Measurements from ENCODE around the gene TTLL8. TPM values are rescaled to one million over a fixed set of nuclear protein-coding genes. Genes with fewer than 3 reads are reported as not detected.

The TTLL8 gene
- total RNA-seq, 1 experiment from 2014 or later = not detected

DNA sequence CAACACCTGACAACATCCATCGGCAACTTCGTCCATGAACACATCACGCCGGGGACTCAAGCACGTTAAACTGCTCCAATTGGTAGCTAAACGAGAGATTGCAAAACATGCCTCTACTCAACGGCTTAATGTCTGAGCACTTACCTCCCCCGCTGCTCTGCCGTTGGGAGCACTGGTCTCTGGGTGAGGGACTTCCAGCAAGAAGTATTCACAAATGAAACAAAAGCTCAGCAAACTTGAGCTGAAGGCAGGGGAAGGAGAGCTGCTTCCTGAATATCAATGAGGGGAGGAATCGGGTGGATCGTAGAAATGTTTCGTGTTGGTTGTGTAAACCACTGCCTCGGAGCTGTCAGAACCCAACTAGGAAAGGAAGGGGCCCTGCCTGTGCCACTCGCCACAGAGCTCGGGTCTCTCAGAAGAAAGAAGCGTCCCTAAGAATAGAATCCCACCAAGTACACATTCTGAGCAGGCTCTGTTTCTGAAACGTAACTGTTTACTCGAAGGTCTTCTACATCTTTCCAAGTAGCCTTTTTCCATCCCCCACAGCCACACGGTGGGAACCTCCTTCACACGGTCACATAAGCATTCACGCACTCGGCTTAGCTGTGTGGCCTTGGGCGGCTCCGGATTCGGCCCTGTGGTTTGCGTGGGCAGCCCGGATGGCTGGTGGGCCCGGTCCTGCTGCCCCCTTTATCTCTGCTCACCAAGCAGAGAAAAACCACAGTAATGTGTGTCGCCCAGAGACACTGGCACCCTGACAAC is 27.3 kb upstream of the TTLL8 start, which contains the start of gene MLC1:
Gene MLC1, minus strand, starts transcription at position 216 of the 762 bp plus-strand sequence. CDS start 524 bp downstream, outside the sequence.
- Histone ChIP-seq H3K36me3 (no peaks in the 10 kb centered on the region), H3K4me3 (no peak within 1 kb of the TSS), H3K9me3 (no peaks in the 10 kb centered on the region), H3K27me3 (no peaks in the 10 kb centered on the region)
- no peak for DNase-seq

DNA sequence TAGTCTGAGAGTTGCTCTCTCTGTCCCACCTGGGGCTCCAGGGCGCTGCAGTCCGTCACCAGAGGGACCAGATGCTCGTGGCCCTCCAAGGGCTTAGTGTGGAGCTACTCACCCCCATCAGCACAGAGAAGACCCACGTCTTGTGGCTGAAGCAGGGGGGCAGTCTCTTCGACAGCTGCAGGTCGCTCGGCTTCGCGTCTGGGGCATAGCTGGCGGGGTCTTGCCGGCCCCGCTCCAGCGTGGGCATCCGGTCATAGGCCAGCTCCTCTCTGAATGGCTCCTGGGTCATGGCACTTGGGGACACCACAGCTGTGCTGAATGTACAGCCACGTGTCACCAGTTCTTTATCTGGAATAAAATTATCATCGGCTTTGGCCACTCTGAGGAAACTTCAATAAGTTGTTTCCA is 26.5 kb upstream of the TTLL8 start:
- Histone ChIP-seq H3K36me3 (no peaks in the 10 kb centered on the region), H3K4me3 (no peak overlapping the region), H3K9me3 (no peaks in the 10 kb centered on the region), H3K27me3 (no peaks in the 10 kb centered on the region)
- no peak for DNase-seq

DNA sequence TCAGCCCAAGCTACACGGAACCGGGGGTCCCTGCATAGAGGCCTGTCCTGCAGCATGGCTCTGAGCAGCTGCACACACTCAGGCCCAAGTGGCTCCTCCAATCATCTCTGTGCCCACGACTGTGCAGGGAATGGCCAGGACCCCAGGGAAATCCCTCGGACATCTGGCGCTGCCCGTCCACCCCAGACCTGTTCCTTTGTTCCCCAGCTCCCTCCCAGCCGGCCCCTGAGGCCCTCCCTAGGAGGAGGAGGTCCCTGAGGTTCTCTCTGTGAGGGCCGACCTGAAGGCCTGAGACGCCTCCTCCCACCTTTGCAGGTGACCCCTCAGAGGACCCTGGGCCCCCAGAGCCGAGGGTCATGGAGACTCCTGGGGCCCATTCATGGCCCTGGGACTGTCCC is 26.0 kb upstream of the TTLL8 start:
- Histone ChIP-seq H3K27me3 (no peaks in the 10 kb centered on the region), H3K4me3 (no peak overlapping the region)

DNA sequence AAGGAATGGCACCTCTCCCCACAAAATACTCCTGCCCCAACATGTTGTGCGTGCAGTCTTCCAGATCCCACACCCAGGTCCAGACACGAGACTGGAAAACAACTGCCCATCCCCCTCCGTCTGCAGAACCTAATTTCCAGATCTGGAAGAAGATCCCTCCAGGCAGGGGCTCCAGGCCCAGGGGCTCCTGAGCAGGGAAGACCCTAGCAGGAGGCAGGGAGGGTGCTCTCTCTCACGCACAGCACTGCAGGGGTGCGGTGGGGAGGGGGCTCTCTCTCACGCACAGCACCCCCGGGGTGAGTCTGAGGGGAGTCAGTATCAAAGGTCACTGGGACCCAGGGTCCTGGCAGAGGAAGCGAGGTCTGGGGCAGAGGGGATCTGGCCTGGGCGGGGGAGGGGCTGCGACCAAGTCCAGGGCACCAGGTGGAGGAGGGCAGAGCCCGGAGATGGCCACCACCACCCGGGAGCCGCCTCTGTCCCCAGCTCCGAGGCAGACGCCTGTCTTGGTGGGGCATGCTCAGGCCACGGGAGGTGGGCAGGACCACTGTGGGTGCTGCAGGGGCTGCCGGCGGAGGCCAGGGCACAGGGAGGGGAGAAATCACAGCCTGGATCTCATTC is 25.5 kb upstream of the TTLL8 start:
- DNase-seq = no peak
- H3K27me3 ChIP-seq = no peaks in the 10 kb centered on the region
- no peaks in the 10 kb centered on the region for H3K9me3 ChIP-seq
- H3K4me3 ChIP-seq = no peak overlapping the region
- no peaks in the 10 kb centered on the region for H3K36me3 ChIP-seq

More for the DNA sequence above, 26.0 kb upstream of the TTLL8 start:
- Histone ChIP-seq H3K36me3 (no peaks in the 10 kb centered on the region), H3K9me3 (no peaks in the 10 kb centered on the region)
- no peak for DNase-seq

DNA sequence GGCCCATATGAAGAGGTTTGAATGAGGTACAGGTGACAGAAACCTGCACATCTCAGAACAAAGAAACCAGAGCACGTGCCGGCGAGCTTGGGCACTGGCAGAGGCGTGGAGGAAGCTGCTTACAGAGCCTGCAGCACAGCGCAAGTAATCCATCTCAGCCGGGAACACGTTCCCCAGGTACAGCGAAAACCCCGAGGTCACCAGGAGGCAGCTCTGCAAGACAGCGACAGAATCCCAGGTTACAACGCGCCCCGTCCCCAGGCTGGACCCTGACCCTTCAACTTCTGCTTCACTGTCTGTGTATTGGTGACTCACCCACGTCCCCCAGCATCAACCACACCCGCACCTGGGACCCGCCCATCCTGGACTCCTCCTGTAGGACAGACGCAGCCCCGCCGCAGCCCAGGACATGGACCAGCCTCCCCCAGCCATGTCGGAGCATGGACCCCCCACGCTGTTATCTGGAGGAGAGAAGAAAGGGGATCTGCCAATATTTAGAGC is 24.9 kb upstream of the TTLL8 start:
- no peaks in the 10 kb centered on the region for H3K27me3 ChIP-seq
- H3K4me3 ChIP-seq = no peak overlapping the region
- H3K36me3 ChIP-seq = no peaks in the 10 kb centered on the region
- DNase-seq = no peak
- H3K9me3 ChIP-seq = no peaks in the 10 kb centered on the region

DNA sequence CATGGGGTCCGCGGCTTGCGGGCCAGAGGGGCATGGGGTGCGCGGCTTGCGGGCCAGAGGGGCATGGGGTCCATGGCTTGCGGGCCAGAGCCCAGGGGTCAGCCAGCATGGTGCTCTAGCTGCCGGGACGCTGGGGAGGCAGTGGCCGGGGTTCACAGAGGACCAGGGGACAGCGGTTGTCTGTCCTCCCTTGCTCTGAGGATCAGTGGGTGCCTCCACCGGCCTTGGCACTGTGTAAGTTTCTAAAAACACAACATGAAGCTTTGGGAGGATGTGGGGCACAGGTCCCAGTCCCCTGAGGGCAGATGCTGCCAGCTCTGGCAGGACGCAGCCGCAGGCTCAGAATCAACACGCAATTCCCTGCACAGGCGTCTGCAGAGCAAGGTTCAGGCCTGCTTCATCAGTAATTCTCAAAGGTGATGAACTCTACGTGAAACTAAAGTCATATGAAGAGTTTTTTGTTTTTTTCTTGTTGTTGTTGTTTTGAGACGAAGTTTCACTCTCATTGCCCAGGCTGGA is 24.2 kb upstream of the TTLL8 start:
- H3K36me3 ChIP-seq = no peaks in the 10 kb centered on the region
- no peak for DNase-seq
- no peaks in the 10 kb centered on the region for H3K9me3 ChIP-seq
- H3K27me3 ChIP-seq = no peaks in the 10 kb centered on the region
- no peak overlapping the region for H3K4me3 ChIP-seq

DNA sequence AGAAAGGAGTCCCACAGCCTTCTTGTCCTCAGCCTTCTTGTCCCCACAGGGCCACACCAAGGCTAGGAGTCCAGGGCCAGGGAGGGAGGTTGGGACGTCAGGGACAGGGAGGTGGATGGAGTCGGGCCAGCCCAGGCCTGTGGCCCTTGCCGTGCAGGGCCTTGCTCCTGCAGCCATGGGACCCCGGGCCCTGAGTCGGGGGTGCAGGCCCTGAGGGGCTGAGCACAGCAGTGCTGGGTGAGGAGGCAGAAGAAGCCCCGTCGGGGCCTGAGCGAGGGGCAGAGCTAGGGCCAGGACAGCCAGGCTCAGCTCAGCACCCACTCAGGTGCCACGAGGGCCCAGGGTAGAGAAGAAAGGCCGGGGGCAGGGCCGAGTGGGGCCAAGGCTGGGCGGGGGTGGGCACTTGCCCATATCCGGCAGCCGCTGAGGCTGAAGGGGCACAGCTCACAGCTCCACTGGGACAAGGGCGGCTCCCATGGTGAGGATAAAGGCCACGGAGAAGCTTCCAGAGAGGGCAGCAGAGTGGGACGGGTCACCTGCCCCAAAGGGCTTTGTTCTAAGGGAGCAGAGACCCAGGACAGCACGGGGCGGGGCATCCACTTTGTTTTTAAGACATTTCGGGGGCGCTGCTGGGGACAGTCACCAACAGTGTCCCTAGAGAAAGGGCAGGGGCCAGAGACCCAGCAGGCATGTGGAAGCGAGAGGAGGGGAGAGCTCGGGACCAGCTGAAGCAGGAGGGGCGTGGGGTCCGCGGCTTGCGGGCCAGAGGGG is 23.5 kb upstream of the TTLL8 start:
- no peaks in the 10 kb centered on the region for H3K27me3 ChIP-seq
- DNase-seq = no peak
- H3K4me3 ChIP-seq = no peak overlapping the region

DNA sequence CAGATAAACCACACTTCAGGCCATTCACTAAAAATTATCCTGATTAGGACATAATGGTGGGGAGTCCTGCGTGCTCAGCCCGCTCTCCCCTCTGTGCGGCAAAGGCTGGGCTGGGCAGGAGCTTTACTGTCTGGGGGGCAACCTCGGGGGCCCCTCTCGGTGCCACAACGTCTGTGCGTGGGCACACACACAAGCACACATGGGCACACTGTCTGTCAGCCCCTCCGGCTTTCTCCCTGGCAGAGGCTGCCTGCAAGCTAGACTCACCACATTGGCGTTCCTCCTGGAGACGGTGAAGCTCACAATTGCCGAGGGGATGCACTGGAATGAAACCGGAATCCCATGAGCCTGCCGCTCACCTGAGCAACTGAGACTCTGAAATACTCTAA is 22.0 kb upstream of the TTLL8 start:
- H3K36me3 ChIP-seq = no peaks in the 10 kb centered on the region
- no peak overlapping the region for H3K4me3 ChIP-seq
- no peaks in the 10 kb centered on the region for H3K27me3 ChIP-seq
- no peaks in the 10 kb centered on the region for H3K9me3 ChIP-seq
- DNase-seq = no peak

More for the DNA sequence above, 23.5 kb upstream of the TTLL8 start:
- Histone ChIP-seq H3K36me3 (no peaks in the 10 kb centered on the region), H3K9me3 (no peaks in the 10 kb centered on the region)

DNA sequence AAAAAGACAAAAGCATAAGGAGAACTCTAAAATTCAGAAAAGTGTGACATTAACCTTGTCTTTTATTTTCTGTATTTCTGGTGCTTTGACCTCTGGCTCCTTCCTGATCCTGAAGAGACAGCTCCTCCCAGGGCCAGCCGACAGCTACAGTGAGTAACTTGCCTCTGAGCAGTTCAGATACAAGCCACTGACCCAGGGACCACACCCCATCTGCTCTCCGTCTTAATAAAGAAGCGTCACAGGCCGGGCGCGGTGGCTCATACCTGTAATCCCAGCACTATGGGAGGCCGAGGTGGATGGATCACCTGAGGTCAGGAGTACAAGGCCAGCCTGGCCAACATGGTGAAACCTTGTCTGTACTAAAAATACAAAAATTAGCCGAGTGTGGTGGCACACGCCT is 20.7 kb upstream of the TTLL8 start:
- no peaks in the 10 kb centered on the region for H3K36me3 ChIP-seq

DNA sequence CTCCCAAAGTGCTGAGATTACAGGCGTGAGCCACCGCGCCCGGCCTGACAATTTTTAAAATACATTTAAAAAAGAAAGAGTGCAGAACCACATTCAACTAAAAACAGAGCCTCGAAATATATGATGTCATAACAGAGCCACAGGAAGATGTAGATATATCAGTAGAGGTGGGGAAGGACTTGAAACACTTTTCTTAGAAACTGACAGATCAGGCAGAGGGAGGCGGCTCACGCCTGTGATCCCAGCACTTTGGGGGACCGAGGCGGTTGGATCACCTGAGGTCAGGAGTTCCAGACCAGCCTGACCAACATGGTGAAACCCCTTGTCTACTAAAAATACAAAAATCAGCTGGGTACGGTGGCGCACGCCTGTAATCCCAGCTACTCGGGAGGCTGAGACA is 20.1 kb upstream of the TTLL8 start:
- H3K27me3 ChIP-seq = no peaks in the 10 kb centered on the region
- no peaks in the 10 kb centered on the region for H3K9me3 ChIP-seq
- DNase-seq = no peak
- H3K36me3 ChIP-seq = no peaks in the 10 kb centered on the region
- H3K4me3 ChIP-seq = no peak overlapping the region

More for the DNA sequence above, 20.7 kb upstream of the TTLL8 start:
- Histone ChIP-seq H3K27me3 (no peaks in the 10 kb centered on the region), H3K9me3 (no peaks in the 10 kb centered on the region), H3K4me3 (no peak overlapping the region)
- no peak for DNase-seq

DNA sequence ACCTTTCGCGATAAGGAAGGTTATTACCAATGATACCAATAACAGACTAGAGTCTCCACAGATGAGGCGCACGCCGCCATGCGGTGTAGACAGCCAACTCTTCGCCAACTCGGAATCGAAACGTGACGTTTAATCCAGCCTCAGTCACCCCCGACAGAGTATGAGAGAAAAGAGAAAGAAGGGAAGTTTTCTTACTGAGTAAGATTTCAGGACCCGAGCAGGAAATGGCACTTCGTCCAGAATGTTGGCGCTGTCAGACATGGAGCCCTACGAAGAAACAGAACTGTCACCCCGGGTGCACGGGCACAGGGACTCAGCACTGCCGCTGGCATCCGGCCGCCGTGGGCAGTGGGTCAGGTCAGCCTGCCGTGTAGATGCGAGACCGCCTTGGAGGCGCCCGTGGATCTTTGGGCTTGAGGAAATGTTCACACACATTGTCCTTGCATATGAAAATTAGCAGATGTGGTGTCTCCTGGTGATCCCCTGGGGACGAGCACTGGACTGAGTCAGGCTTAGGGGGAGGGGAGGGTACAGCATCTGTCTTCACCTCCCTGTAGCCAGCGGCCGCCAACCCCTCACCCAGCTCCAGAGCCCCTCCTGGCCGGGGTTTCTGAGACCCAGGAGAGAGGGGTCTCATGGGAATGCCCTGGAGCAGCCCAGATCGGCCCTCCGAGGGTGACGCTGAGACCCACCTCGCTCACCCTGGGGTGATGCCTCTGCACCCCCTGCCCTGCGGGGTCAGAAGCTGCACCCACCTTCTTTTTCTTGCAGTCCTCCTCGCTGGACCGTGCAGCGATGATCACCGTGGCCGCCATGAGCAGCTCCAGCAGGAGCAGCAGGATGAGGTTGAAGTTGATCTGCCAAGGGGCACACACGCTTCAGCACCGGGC is 18.8 kb upstream of the TTLL8 start:
- no peaks in the 10 kb centered on the region for H3K36me3 ChIP-seq
- no peak for DNase-seq
- H3K27me3 ChIP-seq = no peaks in the 10 kb centered on the region

DNA sequence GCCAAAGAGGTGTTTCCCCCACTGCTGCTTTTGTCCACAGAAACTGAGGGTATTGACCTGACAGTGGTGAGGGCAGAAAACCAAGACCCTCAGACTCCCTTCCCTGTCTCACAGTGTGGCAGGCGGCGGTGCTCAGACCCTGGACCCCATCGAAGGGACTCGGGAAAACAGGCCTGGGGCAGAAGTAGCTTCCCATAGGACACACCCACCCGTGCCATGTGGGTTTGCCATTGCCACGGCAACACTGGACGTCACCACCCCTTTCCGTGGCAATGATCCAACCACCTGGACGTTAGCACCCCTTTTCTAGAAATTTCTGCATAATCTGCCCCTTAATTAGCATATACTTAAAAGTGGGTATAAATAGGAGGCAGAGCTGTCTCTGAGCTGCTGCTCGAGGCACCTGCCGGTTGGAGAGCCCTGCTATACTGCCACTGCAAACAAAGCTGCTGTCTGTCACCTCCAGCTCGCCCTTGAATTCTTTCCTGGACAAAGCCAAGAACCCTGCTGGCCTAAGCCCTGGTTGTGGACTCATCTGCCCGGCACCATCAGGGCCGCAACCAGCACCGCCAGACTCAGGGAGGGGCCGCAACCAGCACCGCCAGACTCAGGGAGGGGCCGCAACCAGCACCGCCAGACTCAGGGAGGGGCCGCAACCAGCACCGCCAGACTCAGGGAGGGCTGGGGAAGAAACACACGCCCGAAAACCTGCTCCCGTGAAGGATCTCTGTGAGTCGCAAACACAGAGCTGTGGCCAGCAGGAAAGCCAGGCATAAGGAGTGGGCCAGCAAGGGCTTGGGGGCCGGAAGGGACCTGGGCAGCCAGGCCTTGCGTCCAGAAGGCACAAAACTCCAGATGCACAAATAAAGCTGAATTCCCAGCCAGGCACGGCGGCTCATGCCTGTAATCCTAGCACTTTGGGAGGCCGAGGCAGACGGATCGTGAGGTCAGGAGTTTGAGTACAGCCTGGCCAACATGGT is 16.7 kb upstream of the TTLL8 start:
- DNase-seq = no peak
- Histone ChIP-seq H3K27me3 (no peaks in the 10 kb centered on the region), H3K4me3 (no peak overlapping the region), H3K9me3 (no peaks in the 10 kb centered on the region), H3K36me3 (no peaks in the 10 kb centered on the region)

More for the DNA sequence above, 18.8 kb upstream of the TTLL8 start:
- no peaks in the 10 kb centered on the region for H3K9me3 ChIP-seq
- no peak overlapping the region for H3K4me3 ChIP-seq

DNA sequence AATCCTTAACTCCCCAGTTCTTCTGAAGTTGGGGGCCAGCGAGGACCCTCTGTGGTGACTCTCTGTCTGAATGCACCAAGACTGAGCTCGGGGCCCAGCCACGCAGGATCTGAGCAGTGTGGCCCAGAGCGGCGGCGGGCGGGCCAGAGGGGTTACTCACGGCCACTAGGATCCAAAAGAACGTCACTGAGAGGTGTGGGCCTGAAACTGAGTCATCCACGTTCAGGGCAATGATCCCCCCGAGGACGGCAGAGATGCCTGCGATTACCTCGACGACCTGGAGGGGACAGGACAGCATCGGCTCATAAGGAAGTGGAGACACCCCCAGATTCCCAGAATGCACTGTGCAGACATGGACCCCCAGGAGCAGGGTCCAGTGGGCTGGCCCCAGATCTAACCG is 16.0 kb upstream of the TTLL8 start:
- no peak for DNase-seq
- H3K4me3 ChIP-seq = no peak overlapping the region

DNA sequence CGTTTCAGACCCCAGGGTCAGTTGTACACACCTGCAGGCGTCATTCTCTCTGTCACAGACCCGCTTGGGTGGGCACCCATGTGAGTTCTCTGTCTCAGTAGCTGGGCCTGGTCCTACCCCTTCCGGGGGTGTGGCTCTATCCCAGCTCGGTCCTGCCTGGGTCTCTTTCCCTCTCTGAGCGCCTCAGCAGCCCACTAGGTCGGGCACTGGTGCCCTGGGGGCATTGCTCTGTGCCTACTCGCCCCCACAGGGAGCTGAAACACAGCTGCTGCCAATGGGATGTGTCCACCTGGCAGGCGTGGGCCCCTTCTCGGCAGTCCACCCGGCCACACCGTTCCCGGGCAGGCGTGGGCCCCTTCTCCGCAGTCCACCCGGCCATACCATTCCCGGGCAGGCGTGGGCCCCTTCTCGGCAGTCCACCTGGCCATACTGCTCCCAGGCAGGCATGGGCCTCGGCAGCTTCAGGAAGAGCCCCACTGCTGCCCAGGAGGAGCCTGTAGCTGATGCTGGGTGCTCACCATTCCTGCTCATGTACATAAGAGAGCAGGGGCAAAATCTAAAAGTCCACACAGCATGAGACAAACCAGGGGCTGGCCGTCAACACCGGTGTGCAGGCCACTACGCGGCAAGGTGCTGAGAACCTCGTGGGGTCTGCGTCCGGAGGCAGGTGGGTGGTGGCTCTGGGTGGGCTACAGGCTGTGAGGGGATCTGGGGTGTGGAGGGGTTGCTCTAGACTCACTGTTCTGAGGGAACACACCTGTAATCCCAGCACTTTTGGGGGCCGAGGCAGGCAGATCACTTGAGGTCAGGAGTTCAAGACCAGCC is 14.8 kb upstream of the TTLL8 start:
- Histone ChIP-seq H3K4me3 (no peak overlapping the region), H3K9me3 (no peaks in the 10 kb centered on the region), H3K27me3 (no peaks in the 10 kb centered on the region), H3K36me3 (no peaks in the 10 kb centered on the region)
- no peak for DNase-seq

More for the DNA sequence above, 16.0 kb upstream of the TTLL8 start:
- Histone ChIP-seq H3K9me3 (no peaks in the 10 kb centered on the region), H3K36me3 (no peaks in the 10 kb centered on the region), H3K27me3 (no peaks in the 10 kb centered on the region)

All from MG63 (cell line).